ENCODE data around the gene DSTYK. TPM values are rescaled to one million over a fixed set of nuclear protein-coding genes. Genes with fewer than 3 reads are reported as not detected.

The DSTYK gene
- total RNA-seq, 1 donor from 2014 or later = 13.0 TPM

DNA sequence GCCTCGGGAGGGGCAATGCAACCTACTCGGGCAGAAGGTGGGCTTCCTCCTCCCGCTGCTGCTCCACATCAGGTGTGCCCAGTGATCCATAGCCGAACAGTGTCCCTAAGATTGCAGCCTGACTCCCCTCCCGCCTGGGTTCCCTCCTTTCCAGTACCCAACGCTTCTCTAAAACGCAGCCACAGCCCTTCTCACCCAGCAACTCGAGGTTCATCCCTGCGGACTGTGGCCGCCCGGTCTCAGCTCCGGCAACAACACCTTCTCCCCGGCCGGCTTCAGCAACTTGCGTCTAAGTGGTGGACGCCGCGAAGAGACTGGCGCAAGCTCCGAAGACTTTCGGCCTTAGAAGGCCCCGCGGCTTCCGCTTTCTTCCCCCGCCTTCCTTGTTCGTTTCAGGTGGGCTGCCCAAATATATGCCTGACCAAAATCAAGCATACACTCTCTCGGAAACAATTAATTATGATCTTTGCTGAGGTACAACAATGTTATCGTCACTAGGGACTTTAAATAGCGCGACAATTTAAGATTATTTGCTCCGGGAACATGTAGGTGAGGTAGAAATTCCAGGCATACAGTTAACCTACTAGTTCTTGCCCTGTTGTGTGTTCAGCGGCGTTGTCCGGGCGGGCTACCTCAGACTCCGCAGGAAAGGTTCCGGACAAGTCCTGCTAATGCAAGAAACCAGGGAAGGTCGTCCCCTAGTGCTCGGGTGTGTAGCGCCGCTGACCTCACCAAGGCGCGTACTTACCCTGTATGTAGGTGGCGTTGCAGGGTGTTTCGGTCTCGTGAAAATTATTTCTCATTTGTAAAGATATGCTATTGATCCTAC, 89.6 kb downstream of the DSTYK start, which contains the start of gene RBBP5:
TSS of gene RBBP5 (minus strand) at position 319 of the 829 bp plus-strand sequence. CDS start at position 214, 105 bp downstream.
- Histone ChIP-seq H3K4me2 (peak within 1 kb of the TSS; percentile 98), H4K20me1 (ENCODE audit: low read depth) (peaks cover 20% of the 10 kb centered on the region), H2AFZ (replicated peaks) (peak within 1 kb of the TSS; percentile 98), H3K4me1 (peaks cover 15% of the 10 kb centered on the region), H3K27ac (peak within 1 kb of the TSS; percentile 98), H3F3A (ENCODE audit: low read depth) (peaks cover 7% of the 10 kb centered on the region), H3K9ac (peak within 1 kb of the TSS; percentile 96), H3K4me3 (peak within 1 kb of the TSS; percentile 87), H3K36me3 (no peaks in the 10 kb centered on the region), H3K79me2 (ENCODE audit: low read depth) (peaks cover 48% of the 10 kb centered on the region), H3K9me3 (ENCODE audit: low read depth) (no peaks in the 10 kb centered on the region), H3K27me3 (no peaks in the 10 kb centered on the region)
- no peaks in the 10 kb centered on the region for H3K9me3 Mint-ChIP-seq
- peaks cover 17% of the 10 kb centered on the region for H3K4me1 Mint-ChIP-seq
- H3K4me3 Mint-ChIP-seq = peak within 1 kb of the TSS; percentile 99
- peak within 1 kb of the TSS; percentile 100 for H3K27ac Mint-ChIP-seq
- TF ChIP-seq, protein P1, sequence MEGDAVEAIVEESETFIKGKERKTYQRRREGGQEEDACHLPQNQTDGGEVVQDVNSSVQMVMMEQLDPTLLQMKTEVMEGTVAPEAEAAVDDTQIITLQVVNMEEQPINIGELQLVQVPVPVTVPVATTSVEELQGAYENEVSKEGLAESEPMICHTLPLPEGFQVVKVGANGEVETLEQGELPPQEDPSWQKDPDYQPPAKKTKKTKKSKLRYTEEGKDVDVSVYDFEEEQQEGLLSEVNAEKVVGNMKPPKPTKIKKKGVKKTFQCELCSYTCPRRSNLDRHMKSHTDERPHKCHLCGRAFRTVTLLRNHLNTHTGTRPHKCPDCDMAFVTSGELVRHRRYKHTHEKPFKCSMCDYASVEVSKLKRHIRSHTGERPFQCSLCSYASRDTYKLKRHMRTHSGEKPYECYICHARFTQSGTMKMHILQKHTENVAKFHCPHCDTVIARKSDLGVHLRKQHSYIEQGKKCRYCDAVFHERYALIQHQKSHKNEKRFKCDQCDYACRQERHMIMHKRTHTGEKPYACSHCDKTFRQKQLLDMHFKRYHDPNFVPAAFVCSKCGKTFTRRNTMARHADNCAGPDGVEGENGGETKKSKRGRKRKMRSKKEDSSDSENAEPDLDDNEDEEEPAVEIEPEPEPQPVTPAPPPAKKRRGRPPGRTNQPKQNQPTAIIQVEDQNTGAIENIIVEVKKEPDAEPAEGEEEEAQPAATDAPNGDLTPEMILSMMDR (IDR thresholded peaks at IDR 0.05) = peak; percentile 79
- TF ChIP-seq EZH2phosphoT487 (IDR thresholded peaks at IDR 0.05) = no peak
- TF ChIP-seq EZH2 (IDR thresholded peaks at IDR 0.05) = peak; percentile 28
- DNase-seq (ENCODE audit: low spot score) = peak; percentile 96
- H3K36me3 Mint-ChIP-seq = no peaks in the 10 kb centered on the region
- peaks cover 2% of the 10 kb centered on the region for H3K27me3 Mint-ChIP-seq (ENCODE audit: insufficient read depth, low read depth)

- Histone ChIP-seq H3K79me2 (ENCODE audit: low read depth) (peaks cover 70% of the 10 kb centered on the region), H3K36me3 (peaks cover 13% of the 10 kb centered on the region), H3K4me1 (peaks cover 15% of the 10 kb centered on the region), H3K27ac (no peak overlapping the region), H2AFZ (replicated peaks) (no peak overlapping the region), H3K4me2 (no peak overlapping the region), H3K9me3 (ENCODE audit: low read depth) (no peaks in the 10 kb centered on the region), H3K27me3 (no peaks in the 10 kb centered on the region), H3K9ac (no peak overlapping the region), H3K4me3 (no peak overlapping the region), H3F3A (ENCODE audit: low read depth) (peaks cover 7% of the 10 kb centered on the region), H4K20me1 (ENCODE audit: low read depth) (peaks cover 29% of the 10 kb centered on the region)
- Mint-ChIP-seq H3K27ac (no peak overlapping the region), H3K36me3 (no peaks in the 10 kb centered on the region), H3K9me3 (no peaks in the 10 kb centered on the region), H3K4me1 (peaks cover 17% of the 10 kb centered on the region), H3K27me3 (ENCODE audit: insufficient read depth, low read depth) (no peaks in the 10 kb centered on the region), H3K4me3 (no peak overlapping the region)
- TF ChIP-seq, protein P1 (IDR thresholded peaks at IDR 0.05) = no peak
- TF ChIP-seq EZH2phosphoT487 (IDR thresholded peaks at IDR 0.05) (no peak), EZH2 (IDR thresholded peaks at IDR 0.05) (no peak)
- DNase-seq (ENCODE audit: low spot score) = no peak
Measured at GRCh38 chr1:205118752-205119151, 92.8 kb downstream of the DSTYK start.

GRCh38 chr1:205111354-205111753, 100.1 kb downstream of the DSTYK start:
- Histone ChIP-seq H3K4me1 (no peaks in the 10 kb centered on the region), H3K4me3 (no peak overlapping the region), H3K79me2 (ENCODE audit: low read depth) (peaks cover 16% of the 10 kb centered on the region), H3F3A (ENCODE audit: low read depth) (no peaks in the 10 kb centered on the region), H3K27ac (no peak overlapping the region), H3K9ac (no peak overlapping the region), H3K36me3 (peaks cover 13% of the 10 kb centered on the region), H2AFZ (replicated peaks) (no peak overlapping the region), H3K27me3 (no peaks in the 10 kb centered on the region), H4K20me1 (ENCODE audit: low read depth) (peaks cover 3% of the 10 kb centered on the region), H3K9me3 (ENCODE audit: low read depth) (no peaks in the 10 kb centered on the region), H3K4me2 (no peak overlapping the region)
- Mint-ChIP-seq H3K36me3 (peaks cover 10% of the 10 kb centered on the region), H3K4me3 (no peak overlapping the region), H3K27ac (no peak overlapping the region), H3K9me3 (no peaks in the 10 kb centered on the region), H3K4me1 (no peaks in the 10 kb centered on the region), H3K27me3 (ENCODE audit: insufficient read depth, low read depth) (peaks cover 2% of the 10 kb centered on the region)
- TF ChIP-seq, protein P1 (IDR thresholded peaks at IDR 0.05) = no peak
- TF ChIP-seq EZH2phosphoT487 (IDR thresholded peaks at IDR 0.05) = no peak
- TF ChIP-seq EZH2 (IDR thresholded peaks at IDR 0.05) = no peak
- DNase-seq (ENCODE audit: low spot score) = no peak

All from neural progenitor cell (in vitro differentiated cells).